Frontal cortex (tissue), 4 donors: ENCODE measurements around the gene SLC28A2. TPM values are rescaled to one million over a fixed set of nuclear protein-coding genes. Genes with fewer than 3 reads are reported as not detected.
"Not testable (repeated sequence)": the region's sequence is repeated elsewhere in the genome, so short reads cannot be mapped to it uniquely, and the experiment has no call there.

ENCODE experiments used
- DNase-seq, 2 donors: peaks; one replicate each; pipeline ENCODE4 v3.0.0; 2012; ENCODE audit warnings: low spot score in 2 of 2
- FAIRE-seq: peaks from 2 replicates; lab custom pipeline; 2012; peaks lifted over from hg19 to GRCh38; lab: Jason Lieb, UNC
- total RNA-seq: library from RNA; depleted of rRNA; stranded (reverse); fragments of >200 nt; gene quantifications from one replicate; pipeline ENCODE4 v1.2.3, GENCODE V29; 2014
- donor health status: control.
- donor health status: control.
- donor health status: control.

Gene SLC28A2
- total RNA-seq, 1 donor from 2014 or later, result not detected

- no peak for DNase-seq
- FAIRE-seq, result no peak
Observed at GRCh38 chr15:45259796-45260195, 7.8 kb downstream of the SLC28A2 start.

GRCh38 chr15:45262906-45263461 lies 10.9 kb downstream of the SLC28A2 start:
- FAIRE-seq, result no peak
- no peak for DNase-seq

- no peak for FAIRE-seq
- no peak for DNase-seq
Observed at GRCh38 chr15:45263854-45264253, 11.8 kb downstream of the SLC28A2 start.

DNA sequence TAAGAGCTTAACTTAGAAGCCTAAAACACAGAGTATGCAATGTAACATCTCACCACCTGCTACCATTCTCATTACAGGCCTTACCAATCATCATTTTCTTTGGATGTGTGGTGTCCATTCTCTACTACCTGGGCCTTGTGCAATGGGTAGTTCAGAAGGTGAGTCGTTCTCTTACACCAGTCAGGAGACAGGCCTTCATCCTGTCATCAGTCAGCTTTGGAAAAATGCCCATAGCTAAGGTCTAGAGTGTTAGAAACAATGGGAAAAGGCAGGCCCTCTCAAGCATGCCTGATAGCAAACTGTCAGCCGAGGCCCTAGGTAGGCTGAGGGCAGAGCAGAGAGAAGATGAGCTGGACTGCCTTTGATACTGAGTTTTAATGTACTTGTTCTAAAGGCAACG lies 13.5 kb downstream of the SLC28A2 start:
- DNase-seq, result no peak
- FAIRE-seq, result no peak

DNA sequence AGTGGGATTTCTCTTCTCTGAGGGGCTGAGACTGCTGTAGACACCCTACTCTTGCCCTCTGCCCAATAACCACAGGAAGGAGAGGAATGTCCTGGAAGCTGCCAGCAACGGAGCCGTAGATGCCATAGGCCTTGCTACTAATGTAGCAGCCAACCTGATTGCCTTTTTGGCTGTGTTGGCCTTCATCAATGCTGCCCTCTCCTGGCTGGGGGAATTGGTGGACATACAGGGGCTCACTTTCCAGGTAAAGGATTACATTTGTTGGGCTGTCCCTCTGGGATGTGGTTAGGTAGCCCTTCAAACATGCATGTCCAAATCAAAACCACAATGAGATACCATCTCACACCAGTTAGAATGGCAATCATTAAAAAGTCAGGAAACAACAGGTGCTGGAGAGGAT lies 16.1 kb downstream of the SLC28A2 start:
- no peak for DNase-seq
- FAIRE-seq, result no peak

- DNase-seq (no peak), FAIRE-seq (no peak)
Observed at GRCh38 chr15:45274636-45275380, 22.8 kb downstream of the SLC28A2 start.

GRCh38 chr15:45276831-45277230 lies 24.8 kb downstream of the SLC28A2 start:
- peak; percentile 59 for FAIRE-seq
- DNase-seq, result peak in 1 of 2 donors; percentile 39

GRCh38 chr15:45279024-45279698 lies 27.1 kb downstream of the SLC28A2 start:
- DNase-seq (peak; percentile 84 to 95), FAIRE-seq (peak; percentile 98)

DNA sequence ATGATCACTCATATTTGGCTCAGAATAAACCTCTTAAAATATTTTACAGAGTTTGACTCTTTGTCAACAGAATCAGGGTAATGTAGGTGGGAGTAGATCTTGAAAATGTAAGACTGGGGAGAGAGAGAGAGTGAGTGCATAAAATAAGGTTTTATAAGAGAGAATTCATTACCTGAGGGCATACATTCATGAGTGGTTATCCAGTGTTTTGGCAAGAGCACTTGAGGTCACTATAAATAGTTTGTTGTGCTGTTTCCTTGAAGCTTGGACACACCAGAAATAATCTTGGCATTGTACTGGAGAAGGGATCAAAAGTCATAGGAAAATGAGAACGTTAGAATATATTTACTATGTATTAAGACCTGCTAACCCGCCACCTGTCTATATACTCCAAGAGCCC lies 33.4 kb downstream of the SLC28A2 start:
- FAIRE-seq (no peak), DNase-seq (no peak)

DNA sequence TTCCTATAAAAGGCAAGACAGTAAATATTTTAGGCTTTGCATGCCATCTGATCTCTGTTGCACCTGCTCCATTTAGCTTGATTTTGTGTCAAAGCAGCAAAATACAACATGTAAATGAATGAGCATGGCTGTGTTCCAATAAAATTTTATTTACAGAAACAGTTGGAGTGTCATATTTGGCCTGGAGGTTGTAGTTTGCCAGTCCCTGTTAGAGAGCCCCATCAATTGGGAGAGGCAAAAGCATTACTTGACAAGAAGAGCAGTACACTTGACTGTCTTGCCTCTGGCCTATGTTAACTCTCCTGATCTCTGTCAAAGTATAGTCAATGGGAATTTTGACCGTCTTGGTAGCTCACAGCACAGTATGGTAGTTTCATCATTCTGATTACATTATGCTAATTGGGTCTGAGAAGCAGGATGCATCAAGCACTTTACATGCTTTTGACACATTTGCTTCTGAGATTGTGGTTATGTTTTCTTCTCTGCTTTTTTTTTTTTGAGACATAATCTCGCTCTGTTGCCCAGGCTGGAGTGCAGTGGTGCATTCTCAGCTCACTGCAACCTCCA lies 35.4 kb downstream of the SLC28A2 start:
- FAIRE-seq (no peak), DNase-seq (no peak)

- FAIRE-seq (no peak), DNase-seq (no peak)
Observed at GRCh38 chr15:45288947-45289346, 36.9 kb downstream of the SLC28A2 start.

- DNase-seq (no peak), FAIRE-seq (no peak)
Observed at GRCh38 chr15:45291822-45292582, 40.0 kb downstream of the SLC28A2 start.

DNA sequence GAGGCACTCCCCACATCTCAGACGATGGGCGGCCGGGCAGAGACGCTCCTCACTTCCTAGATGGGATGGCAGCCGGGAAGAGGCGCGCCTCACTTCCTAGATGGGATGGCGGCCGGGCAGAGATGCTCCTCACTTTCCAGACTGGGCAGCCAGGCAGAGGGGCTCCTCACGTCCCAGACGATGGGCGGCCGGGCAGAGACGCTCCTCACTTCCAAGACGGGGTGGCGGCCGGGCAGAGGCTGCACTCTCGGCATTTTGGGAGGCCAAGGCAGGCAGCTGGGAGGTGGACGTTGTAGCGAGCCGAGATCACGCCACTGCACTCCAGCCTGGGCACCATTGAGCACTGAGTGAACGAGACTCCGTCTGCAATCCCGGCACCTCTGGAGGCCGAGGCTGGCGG lies 41.3 kb downstream of the SLC28A2 start:
- FAIRE-seq, DNase-seq: not testable (repeated sequence)

GRCh38 chr15:45298964-45299378 lies 46.9 kb downstream of the SLC28A2 start:
- not testable (repeated sequence) for DNase-seq, FAIRE-seq

GRCh38 chr15:45304711-45305110 lies 52.7 kb downstream of the SLC28A2 start:
- DNase-seq, result no peak
- no peak for FAIRE-seq

GRCh38 chr15:45306105-45306504 lies 54.1 kb downstream of the SLC28A2 start:
- DNase-seq (no peak), FAIRE-seq (no peak)

DNA sequence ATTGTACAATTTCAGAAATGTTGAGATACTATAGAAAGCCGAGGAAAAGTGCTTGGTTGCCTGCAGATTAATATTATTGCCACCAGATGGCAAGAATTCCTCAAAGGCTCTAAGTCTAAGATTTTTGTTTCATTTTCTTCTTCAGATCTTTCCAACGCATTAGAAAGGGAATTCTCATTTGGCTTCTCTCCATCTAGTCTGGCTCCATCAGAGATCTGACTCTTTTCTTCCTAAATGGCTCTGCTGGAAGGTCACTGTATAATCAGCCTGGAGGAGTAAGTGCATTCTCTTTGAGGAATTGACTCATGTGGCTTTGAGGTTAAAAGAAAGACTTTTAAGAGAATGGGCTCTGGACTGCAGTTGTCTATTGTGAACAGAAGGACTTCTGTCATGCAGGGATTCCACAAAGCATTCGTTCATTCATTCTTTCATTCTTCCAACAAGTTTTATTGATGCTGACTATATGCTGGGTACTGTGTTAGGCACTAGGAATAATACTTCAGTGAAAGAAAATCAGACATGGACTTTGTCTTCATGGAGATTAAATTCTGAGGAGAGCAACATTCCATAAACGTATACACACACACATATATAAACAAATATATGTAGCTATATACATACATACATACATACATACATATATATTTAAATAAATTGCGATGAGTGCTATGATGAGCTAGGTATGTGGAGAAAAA lies 55.3 kb downstream of the SLC28A2 start:
- no peak for FAIRE-seq
- DNase-seq, result peak; percentile 51 to 58

- DNase-seq, FAIRE-seq: not testable (repeated sequence)
Observed at GRCh38 chr15:45314117-45314516, 62.1 kb downstream of the SLC28A2 start.

- no peak for FAIRE-seq
- no peak for DNase-seq
Observed at GRCh38 chr15:45314960-45315359, 62.9 kb downstream of the SLC28A2 start.
